OCI-LY1 (cell line): Measurements from ENCODE around the gene MYL10.

ENCODE experiments used
- H2AFZ ChIP-seq: fragments of 200-600 bp; sonication (generic), shearing (Covaris generic); 2 replicates; pipeline ENCODE4 v1.6.0; 2014; ENCODE audit warnings: antibody characterized with exemption, mild to moderate bottlenecking, low read length
- H3F3A ChIP-seq: fragments of 200-600 bp; sonication (generic), shearing (Covaris generic); 2 replicates; pipeline ENCODE4 v1.6.0; 2014; ENCODE audit warnings: mild to moderate bottlenecking, antibody characterized with exemption, low read length, moderate library complexity; ENCODE audit not compliant: insufficient read depth
- H3K27ac ChIP-seq: fragments of 200-600 bp; sonication (generic); 2 replicates; pipeline ENCODE4 v1.5.1; 2014; ENCODE audit warnings: low read length, mixed run types, mild to moderate bottlenecking, low read depth; ENCODE audit not compliant: poor library complexity, severe bottlenecking
- H3K27me3 ChIP-seq: fragments of 200-600 bp; sonication (generic); 2 replicates; pipeline ENCODE4 v1.6.0; 2014; ENCODE audit warnings: antibody characterized with exemption, mild to moderate bottlenecking, low read length, moderate library complexity; ENCODE audit not compliant: insufficient read depth
- H3K36me3 ChIP-seq: fragments of 200-600 bp; sonication (generic); 2 replicates; pipeline ENCODE4 v1.6.1; 2014; ENCODE audit warnings: mild to moderate bottlenecking, antibody characterized with exemption, low read length, moderate library complexity, mixed read lengths; ENCODE audit not compliant: insufficient read depth
- H3K4me1 ChIP-seq: fragments of 200-600 bp; sonication (generic); 2 replicates; pipeline ENCODE4 v1.5.1; 2014; ENCODE audit warnings: mild to moderate bottlenecking, low read length, moderate library complexity; ENCODE audit not compliant: insufficient read depth, severe bottlenecking
- H3K4me2 ChIP-seq: fragments of 200-600 bp; sonication (generic), shearing (Covaris generic); 2 replicates; pipeline ENCODE4 v1.6.1; 2014; ENCODE audit warnings: low read length
- H3K4me3 ChIP-seq: fragments of 200-600 bp; sonication (generic); 2 replicates; pipeline ENCODE4 v1.5.1; 2014; ENCODE audit warnings: low read length, low read depth, mild to moderate bottlenecking, mixed read lengths; ENCODE audit not compliant: poor library complexity, severe bottlenecking
- H3K79me2 ChIP-seq: fragments of 200-600 bp; shearing (Covaris generic); 2 replicates; pipeline ENCODE4 v1.6.1; 2016; ENCODE audit warnings: mixed run types, low read length, mixed read lengths; ENCODE audit not compliant: insufficient read depth
- H3K9ac ChIP-seq: fragments of 200-600 bp; sonication (generic), shearing (Covaris generic); 2 replicates; pipeline ENCODE4 v1.6.1; 2014; ENCODE audit warnings: mild to moderate bottlenecking, low read length, mixed read lengths
- H3K9me2 ChIP-seq: fragments of 200-600 bp; sonication (generic), shearing (Covaris generic); 2 replicates; pipeline ENCODE4 v1.6.1; 2014; ENCODE audit warnings: low read depth, mild to moderate bottlenecking, low read length, mixed read lengths
- H3K9me3 ChIP-seq: fragments of 200-600 bp; shearing (Covaris generic); 2 replicates; pipeline ENCODE4 v1.6.1; 2014; ENCODE audit warnings: low read length, mixed read lengths
- H4K20me1 ChIP-seq: fragments of 200-600 bp; sonication (generic), shearing (Covaris generic); 2 replicates; pipeline ENCODE4 v1.6.0; 2016; ENCODE audit warnings: mild to moderate bottlenecking, low read length; ENCODE audit not compliant: insufficient read depth
- CTCF ChIP-seq: fragments of 200-600 bp; sonication (generic), shearing (Covaris generic); IDR thresholded peaks from 2 replicates; pipeline ENCODE4 v1.5.1; 2017; ENCODE audit warnings: mild to moderate bottlenecking, antibody characterized with exemption, low read length, moderate library complexity, mixed read lengths
- EZH2 ChIP-seq: fragments of 200-600 bp; sonication (generic), shearing (Covaris generic); IDR thresholded peaks from 2 replicates; pipeline ENCODE4 v1.8.0; 2017; ENCODE audit warnings: borderline replicate concordance, mixed run types, mild to moderate bottlenecking, antibody characterized with exemption, low read length, moderate library complexity, mixed read lengths

The MYL10 gene

GRCh38 chr7:101628522-101628921 is 574 bp downstream of the MYL10 start:
- H3K79me2 ChIP-seq, result no peaks in the 10 kb centered on the region
- no peak overlapping the region for H3K4me2 ChIP-seq
- H3F3A ChIP-seq, result no peaks in the 10 kb centered on the region

GRCh38 chr7:101626758-101627157 is 2.3 kb downstream of the MYL10 start:
- no peaks in the 10 kb centered on the region for H3F3A ChIP-seq
- no peaks in the 10 kb centered on the region for H3K9me2 ChIP-seq
- H3K36me3 ChIP-seq, result no peaks in the 10 kb centered on the region
- no peaks in the 10 kb centered on the region for H3K4me1 ChIP-seq
- no peak overlapping the region for H3K9ac ChIP-seq
- H4K20me1 ChIP-seq, result no peaks in the 10 kb centered on the region
- TF ChIP-seq CTCF, result no peak
- TF ChIP-seq EZH2, result no peak
- H3K9me3 ChIP-seq, result no peaks in the 10 kb centered on the region
- no peak overlapping the region for H3K4me2 ChIP-seq
- H2AFZ ChIP-seq, result no peak overlapping the region
- no peak overlapping the region for H3K4me3 ChIP-seq
- H3K27ac ChIP-seq, result no peak overlapping the region
- H3K27me3 ChIP-seq, result peaks cover 21% of the 10 kb centered on the region
- no peaks in the 10 kb centered on the region for H3K79me2 ChIP-seq

More at GRCh38 chr7:101628522-101628921, 574 bp downstream of the MYL10 start:
- H2AFZ ChIP-seq, result no peak overlapping the region
- H3K27ac ChIP-seq, result no peak overlapping the region
- H3K9ac ChIP-seq, result no peak overlapping the region
- H3K4me1 ChIP-seq, result no peaks in the 10 kb centered on the region
- H3K9me2 ChIP-seq, result no peaks in the 10 kb centered on the region
- peaks cover 32% of the 10 kb centered on the region for H3K27me3 ChIP-seq
- H4K20me1 ChIP-seq, result no peaks in the 10 kb centered on the region
- TF ChIP-seq CTCF, result no peak
- TF ChIP-seq EZH2, result no peak
- H3K4me3 ChIP-seq, result no peak overlapping the region
- H3K9me3 ChIP-seq, result no peaks in the 10 kb centered on the region
- no peaks in the 10 kb centered on the region; the same call in 1 of the 2 replicates for H3K36me3 ChIP-seq

GRCh38 chr7:101626069-101626671 is 2.9 kb downstream of the MYL10 start:
- Histone ChIP-seq H3K27ac (no peak overlapping the region), H4K20me1 (no peaks in the 10 kb centered on the region), H3K4me1 (no peaks in the 10 kb centered on the region), H3K9me2 (no peaks in the 10 kb centered on the region), H3K27me3 (peaks cover 21% of the 10 kb centered on the region), H3K4me3 (no peak overlapping the region), H3K9ac (no peak overlapping the region), H3F3A (no peaks in the 10 kb centered on the region), H3K79me2 (no peaks in the 10 kb centered on the region), H3K36me3 (no peaks in the 10 kb centered on the region), H2AFZ (no peak overlapping the region), H3K9me3 (no peaks in the 10 kb centered on the region), H3K4me2 (no peak overlapping the region)
- TF ChIP-seq CTCF (no peak), EZH2 (no peak)
